Activated CD4-positive, alpha-beta T cell treated with anti-CD3 and anti-CD28 coated beads, Interleukin-2, amount 50 U/mL, for 48 hours (primary cell): ENCODE results near the gene ITM2C.

Experiments used
- DNase-seq, 2 experiments: peaks; one replicate each; pipeline ENCODE4 v3.0.0-alpha.2; 2020

Gene ITM2C

GRCh38 chr2:230852113-230852512, 12.6 kb upstream of the ITM2C start:
- no peak for DNase-seq

- no peak for DNase-seq
These were observed 3.0 kb upstream of the ITM2C start for GRCh38 chr2:230861552-230862255.

GRCh38 chr2:230862292-230862691, 2.5 kb upstream of the ITM2C start:
- DNase-seq = no peak

- no peak for DNase-seq
These were observed 1.7 kb upstream of the ITM2C start for GRCh38 chr2:230863031-230863430.

- DNase-seq = no peak
These were observed 1.2 kb upstream of the ITM2C start for GRCh38 chr2:230863442-230864121.

- DNase-seq = no peak
These were observed 579 bp upstream of the ITM2C start for GRCh38 chr2:230864122-230864604.

GRCh38 chr2:230865307-230865765, 594 bp downstream of the ITM2C start:
- no peak for DNase-seq

GRCh38 chr2:230865766-230866755, 1.3 kb downstream of the ITM2C start:
- no peak for DNase-seq

- DNase-seq = peak; percentile 48 to 56
These were observed 2.2 kb downstream of the ITM2C start for GRCh38 chr2:230866756-230867523.

GRCh38 chr2:230868161-230868946, 3.6 kb downstream of the ITM2C start:
- DNase-seq = no peak

- DNase-seq = no peak
These were observed 4.5 kb downstream of the ITM2C start for GRCh38 chr2:230868947-230869913.

GRCh38 chr2:230869914-230870543, 5.3 kb downstream of the ITM2C start:
- no peak for DNase-seq

GRCh38 chr2:230870544-230871360, 6.0 kb downstream of the ITM2C start:
- no peak for DNase-seq

GRCh38 chr2:230871361-230872150, 6.8 kb downstream of the ITM2C start:
- no peak for DNase-seq

GRCh38 chr2:230872151-230872967, 7.6 kb downstream of the ITM2C start:
- no peak for DNase-seq

- DNase-seq = no peak
These were observed 8.4 kb downstream of the ITM2C start for GRCh38 chr2:230872968-230873660.
